CD14-positive monocyte (primary cell): ENCODE measurements around the gene MRPS9. TPM values are rescaled to one million over a fixed set of nuclear protein-coding genes. Genes with fewer than 3 reads are reported as not detected.

Experiments
- DNase-seq, 3 donors: peaks; one replicate each; pipeline ENCODE4 v3.0.0-alpha.2; 2011 to 2022
- H2AFZ ChIP-seq: 2 replicates; pipeline ENCODE4 v1.6.0; 2012; ENCODE audit warnings: mild to moderate bottlenecking, low read depth, low read length, inconsistent platforms; ENCODE audit not compliant: insufficient read depth, poor library complexity, severe bottlenecking
- H3K27ac ChIP-seq, 2 donors: 1 replicate in 1 of 2; 2 replicates in 1 of 2; pipeline ENCODE4 v1.5.1; 2012 to 2013; ENCODE audit warnings: low read length in 2 of 2, control low read depth in 1 of 2, inconsistent platforms in 1 of 2, low read depth in 1 of 2, mild to moderate bottlenecking in 1 of 2
- H3K27me3 ChIP-seq, 2 donors: one replicate each; pipeline versions ENCODE4 v1.6.0 to v1.6.1; 2011 to 2013; ENCODE audit warnings: low read length in 2 of 2; ENCODE audit not compliant: control insufficient read depth in 2 of 2, insufficient read depth in 2 of 2
- H3K36me3 ChIP-seq, 2 donors: replicated peaks in 1 of 2; 1 replicate in 1 of 2; 2 replicates in 1 of 2; pipeline versions ENCODE4 v1.5.1 to v1.6.1; 2012 to 2013; ENCODE audit warnings: low read length in 2 of 2, control low read depth in 1 of 2, inconsistent platforms in 1 of 2, mild to moderate bottlenecking in 1 of 2; ENCODE audit not compliant: insufficient read depth in 2 of 2, control insufficient read depth in 1 of 2
- H3K4me1 ChIP-seq, 2 donors: 1 replicate in 1 of 2; 2 replicates in 1 of 2; pipeline versions ENCODE4 v1.5.1 to v1.6.1; 2012 to 2013; ENCODE audit warnings: low read length in 2 of 2, control low read depth in 1 of 2, inconsistent platforms in 1 of 2, mild to moderate bottlenecking in 1 of 2, moderate library complexity in 1 of 2; ENCODE audit not compliant: insufficient read depth in 2 of 2, control insufficient read depth in 1 of 2
- H3K4me2 ChIP-seq: replicated peaks from 2 replicates; pipeline ENCODE3; 2012; ENCODE audit warnings: low read length, moderate library complexity, mild to moderate bottlenecking; ENCODE audit not compliant: poor library complexity, severe bottlenecking; ENCODE audit errors: extremely low read depth
- H3K4me3 ChIP-seq, 3 experiments: fragments of 200-600 bp in 1 of 3; sonication (generic) in 1 of 3; replicated peaks in 1 of 3; 1 replicate in 2 of 3; 2 replicates in 1 of 3; pipeline ENCODE4 v1.5.1; 2011 to 2013; ENCODE audit warnings: low read length in 3 of 3, mild to moderate bottlenecking in 3 of 3, control low read depth in 2 of 3, low read depth in 2 of 3, inconsistent platforms in 1 of 3, moderate library complexity in 1 of 3
- H3K79me2 ChIP-seq: 2 replicates; pipeline ENCODE4 v1.6.0; 2012; ENCODE audit warnings: mild to moderate bottlenecking, control low read depth, inconsistent platforms, low read length, moderate library complexity; ENCODE audit not compliant: insufficient read depth
- H3K9ac ChIP-seq: 2 replicates; pipeline ENCODE4 v1.6.0; 2017; ENCODE audit warnings: low read length, mild to moderate bottlenecking; ENCODE audit not compliant: insufficient read depth, poor library complexity, severe bottlenecking
- H3K9me3 ChIP-seq, 2 donors: replicated peaks in 1 of 2; 1 replicate in 1 of 2; 2 replicates in 1 of 2; pipeline versions ENCODE4 v1.5.1 to v1.6.1; 2012 to 2013; ENCODE audit warnings: low read length in 2 of 2, control low read depth in 1 of 2; ENCODE audit not compliant: control insufficient read depth in 1 of 2, insufficient read depth in 1 of 2
- H4K20me1 ChIP-seq: 2 replicates; pipeline ENCODE4 v1.6.0; 2012; ENCODE audit warnings: mild to moderate bottlenecking, low read length, control low read depth, moderate library complexity; ENCODE audit not compliant: insufficient read depth
- H3K27ac Mint-ChIP-seq, 7 donors: one replicate each; pipeline ENCODE4 v1.8.0; 2020; ENCODE audit warnings: mild to moderate bottlenecking in 7 of 7, mixed read lengths in 7 of 7, moderate library complexity in 6 of 7, inconsistent platforms in 2 of 7
- H3K27me3 Mint-ChIP-seq, 3 donors: one replicate each; pipeline ENCODE4 v1.8.0; 2021 to 2022; ENCODE audit warnings: low read depth in 3 of 3, mild to moderate bottlenecking in 3 of 3, mixed read lengths in 3 of 3, moderate library complexity in 3 of 3, inconsistent platforms in 1 of 3
- H3K36me3 Mint-ChIP-seq, 2 donors: one replicate each; pipeline ENCODE4 v1.8.0; 2020; ENCODE audit warnings: mixed read lengths in 2 of 2, inconsistent platforms in 1 of 2, mild to moderate bottlenecking in 1 of 2
- H3K4me1 Mint-ChIP-seq: one replicate; pipeline ENCODE4 v1.8.0; 2020; ENCODE audit warnings: mild to moderate bottlenecking, mixed read lengths
- H3K4me3 Mint-ChIP-seq, 2 donors: one replicate each; pipeline ENCODE4 v1.8.0; 2020; ENCODE audit warnings: mild to moderate bottlenecking in 2 of 2, mixed read lengths in 2 of 2, moderate library complexity in 1 of 2
- H3K9me3 Mint-ChIP-seq, 7 donors: one replicate each; pipeline ENCODE4 v1.8.0; 2020 to 2022; ENCODE audit warnings: mixed read lengths in 7 of 7, mild to moderate bottlenecking in 6 of 7, moderate library complexity in 6 of 7, inconsistent platforms in 2 of 7
- CTCF ChIP-seq: fragments of 200-600 bp; IDR thresholded peaks from one replicate; pipeline ENCODE4 v1.8.0; 2022; ENCODE audit warnings: antibody characterized with exemption, mild to moderate bottlenecking
- WGBS: methylation state at CpG from one replicate; pipeline ENCODE4 v1.1.5; 2013; ENCODE audit warnings: missing lambda C conversion rate; ENCODE audit not compliant: insufficient coverage; 5-methylcytosine and 5-hydroxymethylcytosine counted together
- intact Hi-C, 2 donors: fragments of 100-400 bp; cut with micrococcal nuclease; formaldehyde crosslinking; loops; one replicate each; pipeline versions ENCODE4 v1.15.0 to v1.15.1; 2023
- polyA plus RNA-seq, 3 donors: library from polyadenylated mRNA; depleted of rRNA in 1 of 3; unstranded in 2 of 3; stranded (reverse) in 1 of 3; fragments of 300-500 nt in 2 of 3; fragments of >200 nt in 1 of 3; fragmentation: Illumina TruSeq in 2 of 3; gene quantifications; 1 replicate in 2 of 3; 2 replicates in 1 of 3; pipeline ENCODE4 v1.2.3, GENCODE V29; 2012 to 2021

Gene MRPS9
- polyA plus RNA-seq, 3 donors: 9.9 to 12.5 (median 11.6) TPM

GRCh38 chr2:105118960-105119359 is 81.1 kb downstream of the MRPS9 start:
- 63% methylated on average over 22 of the region's 23 CpGs for WGBS
- Mint-ChIP-seq H3K4me1 (peaks cover 3% of the 10 kb centered on the region), H3K9me3 (peaks cover 0 to 1% (median 0%) of the 10 kb centered on the region in 7 donors), H3K27ac (no peak overlapping the region), H3K36me3 (no peaks in the 10 kb centered on the region), H3K4me3 (peak overlapping the region in 1 of 2 donors; percentile 18), H3K27me3 (peaks cover 0 to 2% (median 1%) of the 10 kb centered on the region in 3 donors)
- peak in 1 of 3 donors; percentile 8 for DNase-seq
- no peaks in the 10 kb centered on the region for H3K4me1 ChIP-seq
- no peaks in the 10 kb centered on the region for H3K27me3 ChIP-seq
- H3K79me2 ChIP-seq: no peaks in the 10 kb centered on the region
- intact Hi-C loops: no loop called here
- no peak overlapping the region for H2AFZ ChIP-seq
- H3K4me3 ChIP-seq: no peak overlapping the region
- no peaks in the 10 kb centered on the region for H3K36me3 ChIP-seq
- no peak overlapping the region for H3K27ac ChIP-seq
- no peaks in the 10 kb centered on the region for H3K9me3 ChIP-seq
- no peak overlapping the region for H3K4me2 ChIP-seq
- H3K9ac ChIP-seq: no peak overlapping the region
- no peaks in the 10 kb centered on the region for H4K20me1 ChIP-seq
- TF ChIP-seq CTCF: peak; percentile 54

GRCh38 chr2:105121434-105121833 is 83.6 kb downstream of the MRPS9 start:
- no peaks in the 10 kb centered on the region for H3K79me2 ChIP-seq
- no peak for TF ChIP-seq CTCF
- H3K36me3 Mint-ChIP-seq: no peaks in the 10 kb centered on the region
- no peak overlapping the region for H3K27ac Mint-ChIP-seq
- H3K9me3 ChIP-seq: no peaks in the 10 kb centered on the region
- H3K27me3 ChIP-seq: no peaks in the 10 kb centered on the region
- intact Hi-C loops: no loop called here
- no peak overlapping the region for H3K4me3 Mint-ChIP-seq
- H3K27ac ChIP-seq: no peak overlapping the region
- no peaks in the 10 kb centered on the region for H3K4me1 ChIP-seq
- no peak overlapping the region for H2AFZ ChIP-seq
- no peak overlapping the region for H3K4me2 ChIP-seq
- H3K9me3 Mint-ChIP-seq: peaks cover 0 to 1% (median 0%) of the 10 kb centered on the region in 7 donors
- no peak overlapping the region for H3K4me3 ChIP-seq
- no peak overlapping the region for H3K9ac ChIP-seq
- peaks cover 0 to 4% (median 1%) of the 10 kb centered on the region in 3 donors for H3K27me3 Mint-ChIP-seq
- WGBS: no CpG with 5 or more reads among the region's 8 CpGs
- no peaks in the 10 kb centered on the region for H3K36me3 ChIP-seq
- no peaks in the 10 kb centered on the region for H4K20me1 ChIP-seq
- H3K4me1 Mint-ChIP-seq: peaks cover 3% of the 10 kb centered on the region
- DNase-seq: no peak
